HG02884 (cell line): ENCODE results near the gene VPS45.

ENCODE experiments used
- ATAC-seq: cut with Tn5 transposase; IDR thresholded peaks from one replicate; pipeline ENCODE4 v1.9.1; 2021; ENCODE audit warnings: mild to moderate bottlenecking, moderate library complexity; ENCODE audit not compliant: unreplicated experiment

The VPS45 gene

GRCh38 chr1:150069923-150070322 lies 2.3 kb downstream of the VPS45 start:
- no peak for ATAC-seq

GRCh38 chr1:150072959-150073358 lies 5.4 kb downstream of the VPS45 start:
- no peak for ATAC-seq

- ATAC-seq = no peak
Measured at GRCh38 chr1:150073516-150073915, 5.9 kb downstream of the VPS45 start.

- no peak for ATAC-seq
Measured at GRCh38 chr1:150076066-150076465, 8.5 kb downstream of the VPS45 start.

GRCh38 chr1:150076985-150077384 lies 9.4 kb downstream of the VPS45 start:
- ATAC-seq = no peak

- ATAC-seq = no peak
Measured at GRCh38 chr1:150080784-150081183, 13.2 kb downstream of the VPS45 start.

GRCh38 chr1:150082494-150082893 lies 14.9 kb downstream of the VPS45 start:
- no peak for ATAC-seq

- ATAC-seq = no peak
Measured at GRCh38 chr1:150083907-150084306, 16.3 kb downstream of the VPS45 start.

- ATAC-seq = no peak
Measured at GRCh38 chr1:150085406-150085805, 17.8 kb downstream of the VPS45 start.

GRCh38 chr1:150087415-150087814 lies 19.8 kb downstream of the VPS45 start:
- ATAC-seq = no peak

- ATAC-seq = no peak
Measured at GRCh38 chr1:150089846-150090520, 22.4 kb downstream of the VPS45 start.

GRCh38 chr1:150092180-150092791 lies 24.7 kb downstream of the VPS45 start:
- no peak for ATAC-seq

GRCh38 chr1:150093805-150094204 lies 26.2 kb downstream of the VPS45 start:
- ATAC-seq = no peak

- ATAC-seq = no peak
Measured at GRCh38 chr1:150094734-150095265, 27.2 kb downstream of the VPS45 start.

- no peak for ATAC-seq
Measured at GRCh38 chr1:150102986-150103385, 35.4 kb downstream of the VPS45 start.

GRCh38 chr1:150106341-150106740 lies 38.8 kb downstream of the VPS45 start:
- no peak for ATAC-seq

GRCh38 chr1:150109586-150109985 lies 42.0 kb downstream of the VPS45 start:
- no peak for ATAC-seq

- no peak for ATAC-seq
Measured at GRCh38 chr1:150110116-150110515, 42.5 kb downstream of the VPS45 start.

- no peak for ATAC-seq
Measured at GRCh38 chr1:150111670-150112069, 44.1 kb downstream of the VPS45 start.

GRCh38 chr1:150115121-150115520 lies 47.5 kb downstream of the VPS45 start:
- no peak for ATAC-seq

- no peak for ATAC-seq
Measured at GRCh38 chr1:150118716-150119115, 51.1 kb downstream of the VPS45 start.

- no peak for ATAC-seq
Measured at GRCh38 chr1:150121236-150121862, 53.8 kb downstream of the VPS45 start.
